HepG2 (cell line): ENCODE measurements around the gene POLN. TPM values are rescaled to one million over a fixed set of nuclear protein-coding genes. Genes with fewer than 3 reads are reported as not detected.
A peak's percentile ranks its signal among the peaks of the same experiment; 100 is the strongest.

ENCODE experiments used
- AHDC1 ChIP-seq: sonication (generic); formaldehyde crosslinking; IDR thresholded peaks from 2 replicates; pipeline ENCODE4 v1.5.1; 2020; ENCODE audit warnings: mild to moderate bottlenecking, missing genetic modification reagents, borderline replicate concordance
- ARNT ChIP-seq: fragments of 450-650 bp; IDR thresholded peaks from 2 replicates; pipeline ENCODE4 v1.6.1; 2017
- HNF1B ChIP-seq: sonication (generic); formaldehyde crosslinking; IDR thresholded peaks from 2 replicates; pipeline ENCODE4 v1.5.1; 2020; ENCODE audit warnings: mild to moderate bottlenecking, moderate library complexity, missing genetic modification reagents
- HNF4G ChIP-seq, 2 experiments: sonication (generic) in 1 of 2; formaldehyde crosslinking in 1 of 2; IDR thresholded peaks; 2 replicates each; pipeline versions ENCODE4 v1.4.0 to v1.6.1; 2011 to 2020; ENCODE audit warnings: borderline replicate concordance in 2 of 2, low read depth in 2 of 2, mild to moderate bottlenecking in 2 of 2, low read length in 1 of 2, missing genetic modification reagents in 1 of 2, moderate library complexity in 1 of 2
- MAFF ChIP-seq: IDR thresholded peaks from 2 replicates; pipeline ENCODE4 v1.6.1; 2011; ENCODE audit warnings: low read depth, low read length, improper control_type of control experiment
- PBX2 ChIP-seq: IDR thresholded peaks from 2 replicates; pipeline ENCODE4 v1.6.1; 2016; ENCODE audit warnings: control low read depth
- RARA ChIP-seq: IDR thresholded peaks from 2 replicates; pipeline ENCODE4 v1.6.1; 2016; ENCODE audit warnings: missing genetic modification reagents, missing compliant biosample characterization
- SALL1 ChIP-seq: sonication (generic); formaldehyde crosslinking; IDR thresholded peaks from 2 replicates; pipeline ENCODE4 v1.8.0; 2022; ENCODE audit warnings: mild to moderate bottlenecking, missing genetic modification reagents
- SMARCE1 ChIP-seq: fragments of 450-650 bp; IDR thresholded peaks from 2 replicates; pipeline ENCODE4 v1.6.1; 2017; ENCODE audit warnings: borderline replicate concordance
- ZBTB3 ChIP-seq: sonication (generic); formaldehyde crosslinking; IDR thresholded peaks from 2 replicates; pipeline ENCODE4 v1.4.0; 2020; ENCODE audit warnings: low read depth, mild to moderate bottlenecking, moderate library complexity, missing genetic modification reagents, borderline replicate concordance
- ZMAT5 ChIP-seq: sonication (generic); formaldehyde crosslinking; IDR thresholded peaks from 2 replicates; pipeline ENCODE4 v1.5.0; 2020; ENCODE audit warnings: mild to moderate bottlenecking, low read depth, missing genetic modification reagents, borderline replicate concordance
- ZNF205 ChIP-seq: IDR thresholded peaks from 2 replicates; pipeline ENCODE4 v1.6.1; 2018; ENCODE audit warnings: missing biosample characterization, missing genetic modification reagents
- polyA plus RNA-seq, 8 experiments: library from polyadenylated mRNA; depleted of rRNA in 3 of 8; stranded (reverse) in 7 of 8; unstranded in 1 of 8; fragments of >200 nt; fragmentation: Illumina TruSeq in 4 of 8; extraction: Trizol in 4 of 8; gene quantifications; 2 replicates each; pipeline versions ENCODE4 v1.2.1 to v1.2.3, GENCODE V29; 2011 to 2016; ENCODE audit warnings: low read depth in 4 of 8, missing spikeins in 1 of 8, mixed read lengths in 1 of 8; ENCODE audit not compliant: insufficient read depth in 1 of 8
- total RNA-seq, 5 experiments: library from RNA; depleted of rRNA; stranded (reverse); fragments of >200 nt; fragmentation: Illumina TruSeq; extraction: Trizol; gene quantifications; 2 replicates each; pipeline ENCODE4 v1.2.3, GENCODE V29; 2016; ENCODE audit warnings: low read depth in 1 of 5
- TF ChIP-seq, protein P1 (sequence below): sonication (generic); formaldehyde crosslinking; IDR thresholded peaks from 2 replicates; pipeline ENCODE4 v1.4.0; 2020; ENCODE audit warnings: mild to moderate bottlenecking, missing genetic modification reagents

The POLN gene
- total and polyA plus RNA-seq, 2 of the 13 experiments (the other 11 are each of a cell fraction or from before 2014, with no cell fraction given) = 0.93 to 1.5 TPM

DNA sequence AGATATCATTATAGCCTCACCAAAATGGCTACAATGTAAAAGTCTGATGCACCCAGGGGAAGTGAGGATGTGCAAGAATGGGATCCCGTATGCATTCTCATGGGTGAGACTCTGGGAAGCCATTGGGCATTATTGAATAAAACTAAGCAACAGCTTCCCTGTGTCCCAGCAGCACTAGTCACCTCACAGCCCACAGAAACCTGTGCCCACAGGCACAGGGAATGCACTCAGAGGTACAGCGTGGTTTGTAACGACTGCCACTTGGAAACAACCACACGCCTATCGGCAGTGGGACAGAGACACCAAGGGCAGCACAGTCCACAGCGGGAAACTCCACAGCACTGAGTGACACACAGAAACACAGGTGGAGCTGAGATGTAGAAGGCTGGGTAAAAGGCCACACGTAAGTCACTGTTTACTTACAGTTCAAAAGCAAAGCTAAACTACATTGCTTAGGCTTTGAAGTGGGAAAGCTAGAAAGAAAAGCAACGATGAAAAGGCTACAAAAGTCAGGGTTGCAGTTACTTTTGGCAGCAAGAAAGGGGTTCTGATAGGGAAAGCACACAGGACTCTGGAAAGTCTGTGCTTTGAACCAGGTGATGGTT is 69.2 kb downstream of the POLN start (continued):
- TF ChIP-seq, protein P1, sequence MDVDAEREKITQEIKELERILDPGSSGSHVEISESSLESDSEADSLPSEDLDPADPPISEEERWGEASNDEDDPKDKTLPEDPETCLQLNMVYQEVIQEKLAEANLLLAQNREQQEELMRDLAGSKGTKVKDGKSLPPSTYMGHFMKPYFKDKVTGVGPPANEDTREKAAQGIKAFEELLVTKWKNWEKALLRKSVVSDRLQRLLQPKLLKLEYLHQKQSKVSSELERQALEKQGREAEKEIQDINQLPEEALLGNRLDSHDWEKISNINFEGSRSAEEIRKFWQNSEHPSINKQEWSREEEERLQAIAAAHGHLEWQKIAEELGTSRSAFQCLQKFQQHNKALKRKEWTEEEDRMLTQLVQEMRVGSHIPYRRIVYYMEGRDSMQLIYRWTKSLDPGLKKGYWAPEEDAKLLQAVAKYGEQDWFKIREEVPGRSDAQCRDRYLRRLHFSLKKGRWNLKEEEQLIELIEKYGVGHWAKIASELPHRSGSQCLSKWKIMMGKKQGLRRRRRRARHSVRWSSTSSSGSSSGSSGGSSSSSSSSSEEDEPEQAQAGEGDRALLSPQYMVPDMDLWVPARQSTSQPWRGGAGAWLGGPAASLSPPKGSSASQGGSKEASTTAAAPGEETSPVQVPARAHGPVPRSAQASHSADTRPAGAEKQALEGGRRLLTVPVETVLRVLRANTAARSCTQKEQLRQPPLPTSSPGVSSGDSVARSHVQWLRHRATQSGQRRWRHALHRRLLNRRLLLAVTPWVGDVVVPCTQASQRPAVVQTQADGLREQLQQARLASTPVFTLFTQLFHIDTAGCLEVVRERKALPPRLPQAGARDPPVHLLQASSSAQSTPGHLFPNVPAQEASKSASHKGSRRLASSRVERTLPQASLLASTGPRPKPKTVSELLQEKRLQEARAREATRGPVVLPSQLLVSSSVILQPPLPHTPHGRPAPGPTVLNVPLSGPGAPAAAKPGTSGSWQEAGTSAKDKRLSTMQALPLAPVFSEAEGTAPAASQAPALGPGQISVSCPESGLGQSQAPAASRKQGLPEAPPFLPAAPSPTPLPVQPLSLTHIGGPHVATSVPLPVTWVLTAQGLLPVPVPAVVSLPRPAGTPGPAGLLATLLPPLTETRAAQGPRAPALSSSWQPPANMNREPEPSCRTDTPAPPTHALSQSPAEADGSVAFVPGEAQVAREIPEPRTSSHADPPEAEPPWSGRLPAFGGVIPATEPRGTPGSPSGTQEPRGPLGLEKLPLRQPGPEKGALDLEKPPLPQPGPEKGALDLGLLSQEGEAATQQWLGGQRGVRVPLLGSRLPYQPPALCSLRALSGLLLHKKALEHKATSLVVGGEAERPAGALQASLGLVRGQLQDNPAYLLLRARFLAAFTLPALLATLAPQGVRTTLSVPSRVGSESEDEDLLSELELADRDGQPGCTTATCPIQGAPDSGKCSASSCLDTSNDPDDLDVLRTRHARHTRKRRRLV (CRISPR knock-in tag) = no peak
- TF ChIP-seq PBX2 (CRISPR knock-in tag) (no peak), MAFF (no peak), ARNT (no peak), SALL1 (CRISPR knock-in tag) (peak; percentile 67), ZNF205 (CRISPR knock-in tag) (no peak), HNF1B (CRISPR knock-in tag) (0 out of 2 replicates have a peak, but pooled peaks have one; percentile 26), RARA (CRISPR knock-in tag) (peak; percentile 71), AHDC1 (CRISPR knock-in tag) (peak; percentile 67; the same call in 1 of the 2 replicates), ZBTB3 (peak; percentile 61; the same call in 1 of the 2 replicates), HNF4G (IDR thresholded peaks at IDR 0.05; ENCODE audit: borderline replicate concordance, low read depth, low read length) (no peak), HNF4G (CRISPR knock-in tag; IDR thresholded peaks at IDR 0.05; ENCODE audit: borderline replicate concordance, low read depth) (no peak), ZMAT5 (no peak), SMARCE1 (no peak)
